ENCODE measurements around the gene B3GAT3.
"Not testable (repeated sequence)": the region's sequence is repeated elsewhere in the genome, so short reads cannot be mapped to it uniquely, and the experiment has no call there.

B3GAT3 gene

GRCh38 chr11:62652161-62653006, 30.6 kb upstream of the B3GAT3 start:
- DNase-seq (ENCODE audit: extremely low spot score): no peak

GRCh38 chr11:62650283-62650682, 28.5 kb upstream of the B3GAT3 start:
- not testable (repeated sequence) for DNase-seq (ENCODE audit: extremely low spot score)
- ChIA-PET CTCF (interaction anchor here (1.1 to 1.6 kb wide), 4 partner anchors 13 to 59 kb away, joined by 4 to 5 read pairs (median 4); partner anchors contain the start of genes B3GAT3 and TUT1), POLR2A (interaction anchor here (0.7 to 4.2 kb wide), 2 partner anchors 15 to 55 kb away, joined by 3 to 37 read pairs; partner anchors contain the start of genes C11orf98 and CSKMT)

More at GRCh38 chr11:62652161-62653006, 30.6 kb upstream of the B3GAT3 start:
- ChIA-PET CTCF (interaction anchor here (0.6 to 1.1 kb wide), 5 partner anchors 11 to 74 kb away, joined by 3 read pairs; no protein-coding TSS in a partner anchor), POLR2A (interaction anchor here (0.9 to 1.4 kb wide), 4 partner anchors 13 to 61 kb away, joined by 5 to 38 read pairs (median 6); partner anchors contain the start of genes B3GAT3, C11orf98, CSKMT and TUT1)
- no peak for TF ChIP-seq CTCF (IDR thresholded peaks at IDR 0.05; ENCODE audit: control extremely low read depth, extremely low read depth, low read depth, missing control alignments)

- POLR2A ChIA-PET: interaction anchor here (1.0 to 4.2 kb wide), 2 partner anchors 16 to 191 kb away, joined by 4 to 37 read pairs; partner anchors contain the start of genes C11orf98 and CSKMT
- DNase-seq (ENCODE audit: extremely low spot score): no peak
- no peak for TF ChIP-seq CTCF (IDR thresholded peaks at IDR 0.05; ENCODE audit: control extremely low read depth, extremely low read depth, low read depth, missing control alignments)
- CTCF ChIA-PET: interaction anchor here (1.1 to 1.3 kb wide), 2 partner anchors 38 to 58 kb away, joined by 4 to 5 read pairs; partner anchors contain the start of gene TUT1
These were observed 27.7 kb upstream of the B3GAT3 start for GRCh38 chr11:62649486-62649885.

GRCh38 chr11:62648967-62649364, 27.2 kb upstream of the B3GAT3 start:
- CTCF ChIA-PET: no interaction called here
- POLR2A ChIA-PET: interaction anchor here (1.0 to 4.2 kb wide), 4 partner anchors 16 to 192 kb away, joined by 3 to 37 read pairs (median 5); partner anchors contain the start of genes C11orf98, CSKMT, EEF1G and LBHD1
- DNase-seq (ENCODE audit: extremely low spot score): no peak
- no peak for TF ChIP-seq CTCF (IDR thresholded peaks at IDR 0.05; ENCODE audit: control extremely low read depth, extremely low read depth, low read depth, missing control alignments)

- TF ChIP-seq CTCF (IDR thresholded peaks at IDR 0.05; ENCODE audit: control extremely low read depth, extremely low read depth, low read depth, missing control alignments): no peak
- ChIA-PET CTCF (interaction anchor here (1.4 kb wide), 1 partner anchor 45 kb away, joined by 3 read pairs; no protein-coding TSS in a partner anchor), POLR2A (interaction anchor here (1.0 to 4.2 kb wide), 5 partner anchors 17 to 192 kb away, joined by 3 to 37 read pairs (median 4); partner anchors contain the start of genes C11orf98, CSKMT, EEF1G and LBHD1)
- DNase-seq (ENCODE audit: extremely low spot score): no peak
These were observed 26.6 kb upstream of the B3GAT3 start for GRCh38 chr11:62648185-62648966.

- CTCF ChIA-PET: interaction anchor here (1.1 to 1.4 kb wide), 2 partner anchors 26 to 46 kb away, joined by 3 to 4 read pairs; partner anchors contain the start of gene B3GAT3
- TF ChIP-seq CTCF (IDR thresholded peaks at IDR 0.05; ENCODE audit: control extremely low read depth, extremely low read depth, low read depth, missing control alignments): no peak
- POLR2A ChIA-PET: interaction anchor here (1.0 to 4.2 kb wide), 3 partner anchors 18 to 46 kb away, joined by 3 to 37 read pairs (median 6); partner anchors contain the start of genes C11orf98, CSKMT, LBHD1 and MTA2
- DNase-seq (ENCODE audit: extremely low spot score): no peak
These were observed 25.8 kb upstream of the B3GAT3 start for GRCh38 chr11:62647609-62648005.
